Fibroblast of skin of scalp (primary cell): ENCODE data around the gene TTI1.
"Not testable (repeated sequence)": the region's sequence is repeated elsewhere in the genome, so short reads cannot be mapped to it uniquely, and the experiment has no call there.

Experiments used
- DNase-seq: peaks from one replicate; pipeline ENCODE4 v3.0.0-alpha.2; 2013

TTI1 gene

GRCh38 chr20:37986873-37987601 is 46.2 kb downstream of the TTI1 start:
- DNase-seq = peak; percentile 58

- no peak for DNase-seq
These were observed 47.0 kb downstream of the TTI1 start for GRCh38 chr20:37986044-37986858.

GRCh38 chr20:37984018-37984785 is 49.1 kb downstream of the TTI1 start:
- no peak for DNase-seq

GRCh38 chr20:37983286-37983685 is 50.0 kb downstream of the TTI1 start:
- no peak for DNase-seq

- no peak for DNase-seq
These were observed 51.7 kb downstream of the TTI1 start for GRCh38 chr20:37981568-37981967.

GRCh38 chr20:37980876-37981275 is 52.4 kb downstream of the TTI1 start:
- DNase-seq = no peak

GRCh38 chr20:37980383-37980782 is 52.9 kb downstream of the TTI1 start:
- no peak for DNase-seq

GRCh38 chr20:37979021-37979985 is 54.0 kb downstream of the TTI1 start:
- no peak for DNase-seq

GRCh38 chr20:37977786-37978185 is 55.5 kb downstream of the TTI1 start:
- DNase-seq = no peak

GRCh38 chr20:37977338-37977737 is 55.9 kb downstream of the TTI1 start:
- no peak for DNase-seq

GRCh38 chr20:37976887-37977286 is 56.4 kb downstream of the TTI1 start:
- no peak for DNase-seq

- DNase-seq = no peak
These were observed 60.0 kb downstream of the TTI1 start for GRCh38 chr20:37973059-37973910.

GRCh38 chr20:37972256-37973058 is 60.8 kb downstream of the TTI1 start:
- DNase-seq = no peak

- DNase-seq = no peak
These were observed 61.6 kb downstream of the TTI1 start for GRCh38 chr20:37971561-37972127.

GRCh38 chr20:37970856-37971245 is 62.4 kb downstream of the TTI1 start:
- no peak for DNase-seq

- no peak for DNase-seq
These were observed 63.1 kb downstream of the TTI1 start for GRCh38 chr20:37969949-37970855.

- peak; percentile 49 for DNase-seq
These were observed 64.3 kb downstream of the TTI1 start for GRCh38 chr20:37968841-37969401.

- not testable (repeated sequence) for DNase-seq
These were observed 69.8 kb downstream of the TTI1 start for GRCh38 chr20:37963483-37963882.
